ENCODE data around the gene BMF. TPM values are rescaled to one million over a fixed set of nuclear protein-coding genes. Genes with fewer than 3 reads are reported as not detected.

The BMF gene
- total RNA-seq, 1 donor from 2014 or later, result 2.9 TPM

GRCh38 chr15:40104865-40105516 lies 3.7 kb downstream of the BMF start:
- DNase-seq (ENCODE audit: low spot score in 2 of 2) (peak; percentile 79 to 81), FAIRE-seq (no peak)

GRCh38 chr15:40104296-40104864 lies 4.3 kb downstream of the BMF start:
- DNase-seq (ENCODE audit: low spot score in 2 of 2) (no peak), FAIRE-seq (no peak)

GRCh38 chr15:40103864-40104271 lies 4.8 kb downstream of the BMF start:
- no peak for DNase-seq (ENCODE audit: low spot score in 2 of 2)

GRCh38 chr15:40102897-40103858 lies 5.5 kb downstream of the BMF start:
- FAIRE-seq (no peak), DNase-seq (ENCODE audit: low spot score in 2 of 2) (peak; percentile 79 to 84)

More at GRCh38 chr15:40103864-40104271, 4.8 kb downstream of the BMF start:
- FAIRE-seq, result no peak

GRCh38 chr15:40100947-40101905 lies 7.5 kb downstream of the BMF start:
- DNase-seq (ENCODE audit: low spot score in 2 of 2), result no peak
- no peak for FAIRE-seq

GRCh38 chr15:40100123-40100946 lies 8.3 kb downstream of the BMF start:
- DNase-seq (ENCODE audit: low spot score in 2 of 2) (no peak), FAIRE-seq (no peak)

GRCh38 chr15:40098489-40099261 lies 10.0 kb downstream of the BMF start:
- DNase-seq (ENCODE audit: low spot score in 2 of 2), result peak in 1 of 2 donors; percentile 83
- FAIRE-seq, result no peak

GRCh38 chr15:40097968-40098476 lies 10.7 kb downstream of the BMF start:
- FAIRE-seq, result no peak
- no peak for DNase-seq (ENCODE audit: low spot score in 2 of 2)

GRCh38 chr15:40097096-40097967 lies 11.3 kb downstream of the BMF start:
- FAIRE-seq, result no peak
- DNase-seq (ENCODE audit: low spot score in 2 of 2), result no peak

- no peak for FAIRE-seq
Measured at GRCh38 chr15:40096094-40096891, 12.4 kb downstream of the BMF start.

GRCh38 chr15:40095371-40096093 lies 13.1 kb downstream of the BMF start:
- FAIRE-seq, result no peak

More at GRCh38 chr15:40096094-40096891, 12.4 kb downstream of the BMF start:
- no peak for DNase-seq (ENCODE audit: low spot score in 2 of 2)

GRCh38 chr15:40094156-40094555 lies 14.5 kb downstream of the BMF start:
- DNase-seq (ENCODE audit: low spot score in 2 of 2) (no peak), FAIRE-seq (no peak)

More at GRCh38 chr15:40095371-40096093, 13.1 kb downstream of the BMF start:
- no peak for DNase-seq (ENCODE audit: low spot score in 2 of 2)

GRCh38 chr15:40092979-40093869 lies 15.5 kb downstream of the BMF start:
- no peak for FAIRE-seq
- DNase-seq (ENCODE audit: low spot score in 2 of 2), result no peak

- FAIRE-seq, result no peak
Measured at GRCh38 chr15:40092256-40092978, 16.3 kb downstream of the BMF start.

More at GRCh38 chr15:40092256-40092978, 16.3 kb downstream of the BMF start:
- DNase-seq (ENCODE audit: low spot score in 2 of 2), result no peak

All from frontal cortex (tissue), 4 donors.